Hepatocyte (in vitro differentiated cells): Measurements from ENCODE around the gene FAM117B. TPM values are rescaled to one million over a fixed set of nuclear protein-coding genes. Genes with fewer than 3 reads are reported as not detected.

ENCODE experiments used
- DNase-seq: peaks from one replicate; pipeline ENCODE4 v3.0.0-alpha.2; 2016; ENCODE audit warnings: low spot score
- H2AFZ ChIP-seq: fragments of 200-600 bp; sonication (generic); 2 replicates; pipeline ENCODE4 v1.6.0; 2016; ENCODE audit warnings: antibody characterized with exemption, mild to moderate bottlenecking
- H3K27ac ChIP-seq: fragments of 200-600 bp; sonication (generic); 2 replicates; pipeline ENCODE4 v1.5.1; 2016; ENCODE audit warnings: mild to moderate bottlenecking
- H3K27me3 ChIP-seq: fragments of 200-600 bp; sonication (generic); 2 replicates; pipeline ENCODE4 v1.6.1; 2016
- H3K36me3 ChIP-seq: fragments of 200-600 bp; sonication (generic); replicated peaks from 2 replicates; pipeline ENCODE4 v1.5.1; 2016; ENCODE audit warnings: low read depth; ENCODE audit not compliant: insufficient read depth
- H3K4me1 ChIP-seq: fragments of 200-600 bp; sonication (generic); 2 replicates; pipeline ENCODE4 v1.5.1; 2016; ENCODE audit warnings: mild to moderate bottlenecking, moderate library complexity; ENCODE audit not compliant: insufficient read depth
- H3K4me2 ChIP-seq: fragments of 200-600 bp; sonication (generic); 2 replicates; pipeline ENCODE4 v1.6.0; 2016
- H3K4me3 ChIP-seq: fragments of 200-600 bp; sonication (generic); 2 replicates; pipeline ENCODE4 v1.5.1; 2016; ENCODE audit warnings: mild to moderate bottlenecking
- H3K79me2 ChIP-seq: fragments of 200-600 bp; sonication (generic); 2 replicates; pipeline ENCODE4 v1.6.0; 2017; ENCODE audit warnings: mild to moderate bottlenecking
- H3K9me2 ChIP-seq: fragments of 200-600 bp; sonication (generic); replicated peaks from 2 replicates; pipeline ENCODE4 v1.6.0; 2017; ENCODE audit warnings: mild to moderate bottlenecking; ENCODE audit not compliant: insufficient read depth
- H3K9me3 ChIP-seq: fragments of 200-600 bp; sonication (generic); 2 replicates; pipeline ENCODE4 v1.5.1; 2016; ENCODE audit warnings: low read depth, mild to moderate bottlenecking
- H4K20me1 ChIP-seq: fragments of 200-600 bp; sonication (generic); 2 replicates; pipeline ENCODE4 v1.6.0; 2016; ENCODE audit warnings: mild to moderate bottlenecking; ENCODE audit not compliant: insufficient read depth, poor library complexity, severe bottlenecking
- CTCF ChIP-seq: fragments of 200-600 bp; sonication (generic); IDR thresholded peaks from 2 replicates; pipeline ENCODE4 v1.5.1; 2016; ENCODE audit warnings: antibody characterized with exemption, mild to moderate bottlenecking; ENCODE audit not compliant: poor library complexity
- EZH2 ChIP-seq: fragments of 200-600 bp; sonication (generic); IDR thresholded peaks from 2 replicates; pipeline ENCODE4 v1.6.1; 2016; ENCODE audit warnings: antibody characterized with exemption, mild to moderate bottlenecking, borderline replicate concordance
- EZH2phosphoT487 ChIP-seq: fragments of 200-600 bp; sonication (generic); IDR thresholded peaks from one replicate; pipeline ENCODE4 v1.6.1; 2018; ENCODE audit warnings: antibody characterized with exemption, mild to moderate bottlenecking, low read depth, moderate library complexity; ENCODE audit not compliant: unreplicated experiment, severe bottlenecking
- WGBS: methylation state at CpG from one replicate; pipeline ENCODE4 v1.1.6; 2016; ENCODE audit warnings: low lambda C conversion rate; ENCODE audit errors: missing lambda C conversion rate; 5-methylcytosine and 5-hydroxymethylcytosine counted together
- polyA plus RNA-seq: library from polyadenylated mRNA; unstranded; fragments of >200 nt; fragmentation: Nextera tagmentation; extraction: Ambion mirVana; gene quantifications from 2 replicates; pipeline ENCODE4 v1.2.1, GENCODE V29; 2016
- total RNA-seq: library from RNA; depleted of rRNA; stranded (reverse); fragments of >200 nt; gene quantifications from 2 replicates; pipeline ENCODE4 v1.2.3, GENCODE V29; 2014

FAM117B gene
- total and polyA plus RNA-seq, 2 experiments from 2014 or later: 9.0 to 13.8 TPM

- Histone ChIP-seq H4K20me1 (no peaks in the 10 kb centered on the region), H3K79me2 (no peaks in the 10 kb centered on the region), H3K9me2 (no peaks in the 10 kb centered on the region), H3K36me3 (no peaks in the 10 kb centered on the region), H2AFZ (no peak overlapping the region), H3K4me1 (no peaks in the 10 kb centered on the region), H3K27me3 (no peaks in the 10 kb centered on the region), H3K9me3 (no peaks in the 10 kb centered on the region), H3K4me2 (no peak overlapping the region), H3K4me3 (no peak overlapping the region), H3K27ac (no peak overlapping the region)
- DNase-seq: no peak
- no peak for TF ChIP-seq EZH2phosphoT487
- TF ChIP-seq CTCF: no peak
- no peak for TF ChIP-seq EZH2
Measured at GRCh38 chr2:202780514-202781021, 145.8 kb downstream of the FAM117B start.

DNA sequence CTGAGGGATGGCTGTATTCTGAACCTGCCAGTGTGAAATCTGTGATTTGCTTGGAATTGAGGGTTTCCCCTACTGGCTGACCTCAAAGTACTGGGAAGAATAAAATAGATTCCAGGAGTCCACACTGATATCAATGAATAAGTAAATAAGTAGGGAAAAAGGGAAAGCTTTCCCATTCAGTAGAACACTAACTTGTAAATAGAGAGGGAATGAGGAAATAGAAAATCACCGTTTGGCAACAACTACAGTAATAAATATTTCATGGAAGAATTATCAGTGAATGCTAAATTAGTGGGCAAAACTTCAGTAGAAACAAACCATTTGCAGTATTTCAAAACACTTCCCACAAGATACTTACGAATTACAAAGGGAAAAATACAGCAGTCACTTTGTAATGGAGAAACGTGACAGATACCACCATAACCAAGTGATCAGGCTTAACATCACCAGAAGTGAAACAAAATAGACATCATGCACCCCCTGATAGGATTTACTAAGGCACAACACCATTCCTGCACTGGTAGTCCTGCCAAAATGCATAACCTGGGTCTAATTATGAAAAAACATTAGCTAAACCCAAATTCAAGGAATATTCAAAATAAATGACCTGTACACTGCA lies 148.3 kb downstream of the FAM117B start:
- Histone ChIP-seq H4K20me1 (no peaks in the 10 kb centered on the region), H2AFZ (no peak overlapping the region), H3K4me1 (no peaks in the 10 kb centered on the region), H3K9me2 (no peaks in the 10 kb centered on the region), H3K79me2 (no peaks in the 10 kb centered on the region), H3K27ac (no peak overlapping the region), H3K27me3 (no peaks in the 10 kb centered on the region), H3K4me3 (no peak overlapping the region), H3K36me3 (no peaks in the 10 kb centered on the region), H3K4me2 (no peak overlapping the region), H3K9me3 (no peaks in the 10 kb centered on the region)
- WGBS: 82% methylated on average over 3 of the region's 3 CpGs
- TF ChIP-seq EZH2: no peak
- TF ChIP-seq EZH2phosphoT487: no peak
- no peak for DNase-seq

- Histone ChIP-seq H3K27ac (peak overlapping the region; percentile 18), H3K79me2 (no peaks in the 10 kb centered on the region), H3K4me3 (no peak overlapping the region), H3K4me1 (no peaks in the 10 kb centered on the region), H3K9me2 (no peaks in the 10 kb centered on the region), H3K27me3 (no peaks in the 10 kb centered on the region), H3K36me3 (no peaks in the 10 kb centered on the region), H4K20me1 (no peaks in the 10 kb centered on the region), H3K9me3 (no peaks in the 10 kb centered on the region), H2AFZ (no peak overlapping the region), H3K4me2 (no peak overlapping the region)
- WGBS: 45% methylated on average over 2 of the region's 2 CpGs
- no peak for DNase-seq
- TF ChIP-seq EZH2: no peak
- TF ChIP-seq EZH2phosphoT487: no peak
- no peak for TF ChIP-seq CTCF
Measured at GRCh38 chr2:202786842-202787241, 152.1 kb downstream of the FAM117B start.

DNA sequence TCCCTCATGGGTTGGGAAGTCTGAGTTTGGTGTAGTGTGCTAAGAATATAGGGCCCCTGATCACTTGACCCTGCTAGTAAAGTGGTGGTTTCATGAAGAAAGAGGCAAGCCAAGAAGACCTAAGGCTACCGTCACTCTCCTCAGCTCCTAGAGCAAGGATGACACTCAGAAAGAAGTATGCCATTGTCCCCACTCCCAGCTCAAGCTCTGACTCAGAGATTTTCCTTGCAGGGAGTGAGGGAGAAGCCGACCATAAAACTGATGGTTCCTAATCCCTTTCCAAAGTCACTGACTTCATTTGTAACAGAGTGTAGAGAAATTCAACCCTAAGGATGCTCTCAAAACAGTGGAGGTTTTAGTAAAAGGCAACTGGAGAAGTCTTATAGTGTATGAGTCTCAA lies 155.9 kb downstream of the FAM117B start:
- Histone ChIP-seq H3K4me1 (no peaks in the 10 kb centered on the region), H3K4me3 (no peak overlapping the region), H4K20me1 (no peaks in the 10 kb centered on the region), H3K4me2 (no peak overlapping the region), H3K9me3 (no peaks in the 10 kb centered on the region), H3K27ac (no peak overlapping the region), H2AFZ (no peak overlapping the region), H3K9me2 (no peaks in the 10 kb centered on the region), H3K79me2 (no peaks in the 10 kb centered on the region), H3K27me3 (no peaks in the 10 kb centered on the region), H3K36me3 (no peaks in the 10 kb centered on the region)
- TF ChIP-seq EZH2phosphoT487: no peak
- TF ChIP-seq CTCF: no peak
- TF ChIP-seq EZH2: no peak
- DNase-seq: no peak
- WGBS: 76% methylated on average over 2 of the region's 2 CpGs
